Measurements from ENCODE around the gene EEF1AKMT4.

DNA sequence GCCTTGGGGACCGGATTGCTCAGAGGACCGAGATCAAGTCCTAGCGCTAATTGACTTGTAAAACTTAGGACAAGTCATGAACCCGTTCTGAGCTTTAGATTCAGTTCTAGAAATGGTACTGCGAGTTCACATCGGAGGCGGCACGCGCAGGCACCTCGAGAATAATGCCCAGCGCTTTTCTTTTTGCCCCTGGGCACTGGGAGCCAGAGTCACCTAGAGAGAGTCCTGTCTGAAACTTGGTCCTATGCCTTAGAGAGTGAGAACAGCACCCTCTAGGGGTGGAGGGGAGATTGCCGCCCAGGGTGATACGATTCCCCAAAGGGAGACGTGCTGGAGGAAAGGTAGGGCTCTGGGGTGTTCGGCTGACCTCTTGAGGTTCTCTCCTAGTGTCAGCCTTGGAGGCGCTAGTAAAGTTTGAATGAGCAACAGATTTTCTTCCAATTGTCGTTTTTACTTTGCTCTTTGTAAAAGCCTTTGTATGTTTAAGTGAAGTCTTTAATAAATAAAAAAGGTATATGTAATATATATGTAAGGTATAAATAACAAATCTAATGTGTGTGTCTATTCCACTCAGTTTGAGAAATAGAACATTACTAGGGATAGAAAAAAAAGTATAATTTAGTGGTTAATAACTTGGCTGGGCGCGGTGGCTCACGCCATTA is 826 bp downstream of the EEF1AKMT4 start:
- TF ChIP-seq CTCF (IDR thresholded peaks at IDR 0.05; ENCODE audit: insufficient read depth, low read length) = peak; percentile 95
- no peak for TF ChIP-seq POLR2AphosphoS5 (IDR thresholded peaks at IDR 0.05; ENCODE audit: low read depth)
- TF ChIP-seq REST (IDR thresholded peaks at IDR 0.05; ENCODE audit: insufficient replicate concordance, low read depth) = no peak
- no peak for TF ChIP-seq GABPA (IDR thresholded peaks at IDR 0.05; ENCODE audit: low read depth)
